ENCODE results near the gene AEBP2.
"Not testable (repeated sequence)": the region's sequence is repeated elsewhere in the genome, so short reads cannot be mapped to it uniquely, and the experiment has no call there.

The AEBP2 gene

DNA sequence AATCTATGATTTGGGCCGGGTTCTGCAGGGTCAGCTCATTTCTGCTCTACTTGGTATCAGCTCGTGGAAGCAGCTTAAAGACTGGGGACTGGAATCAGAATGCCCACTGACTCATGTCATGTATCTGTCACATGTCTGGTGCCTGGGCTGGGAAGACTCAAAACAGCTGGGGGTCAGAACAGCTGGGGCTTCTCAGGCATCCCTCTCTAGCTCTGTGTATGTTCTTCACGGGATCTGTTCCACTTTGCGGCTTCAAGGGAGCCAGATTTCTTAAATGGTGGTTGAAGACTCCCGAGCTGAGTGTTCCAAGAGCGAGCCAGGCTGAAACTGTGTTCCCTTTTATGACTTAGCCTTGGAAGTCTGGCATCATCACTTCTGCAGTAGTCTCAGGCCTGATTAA, 11.9 kb downstream of the AEBP2 start:
- in situ Hi-C loops (cut with MboI; ENCODE audit: low sequenced_read_pairs) = no loop called here

DNA sequence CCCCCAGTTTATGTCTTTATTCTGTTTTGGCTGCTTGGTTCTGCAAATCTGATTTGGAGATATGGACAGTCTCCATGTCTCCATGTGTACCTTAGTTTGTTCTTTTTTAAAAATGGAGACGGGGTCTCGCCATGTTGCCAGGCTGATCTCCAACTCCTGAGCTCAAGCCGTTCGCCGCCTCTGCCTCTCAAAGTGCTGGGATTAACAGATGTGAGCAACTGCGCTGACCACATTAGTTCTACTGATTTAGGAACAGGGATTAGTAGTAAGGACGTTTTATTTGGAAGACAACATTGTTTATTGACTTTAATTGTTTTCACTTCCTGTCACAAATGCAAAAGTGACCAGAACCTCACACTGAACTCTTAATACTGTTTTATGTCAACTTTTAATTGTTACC, 14.7 kb downstream of the AEBP2 start:
- in situ Hi-C loops (cut with MboI; ENCODE audit: low sequenced_read_pairs) = no loop called here

DNA sequence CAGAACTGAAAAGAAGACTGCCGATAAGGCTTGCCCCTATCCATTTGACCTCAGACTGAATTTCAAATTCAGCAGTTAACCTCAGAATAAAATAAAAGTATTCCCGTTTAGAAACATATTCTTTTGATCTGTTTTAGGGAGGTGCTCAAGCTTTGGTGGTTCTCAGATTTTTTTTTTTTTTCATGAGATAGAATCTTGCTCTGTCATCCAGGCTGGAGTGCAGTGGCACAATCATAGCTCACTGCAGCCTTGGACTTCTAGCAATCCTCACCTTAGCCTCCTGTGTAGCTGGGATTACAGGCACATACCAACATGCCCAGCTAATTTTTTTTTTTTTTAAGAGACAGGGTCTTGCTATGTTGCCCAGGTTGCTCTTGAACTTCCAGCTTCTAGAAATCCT, 15.5 kb downstream of the AEBP2 start:
- in situ Hi-C loops (cut with MboI; ENCODE audit: low sequenced_read_pairs) = no loop called here

DNA sequence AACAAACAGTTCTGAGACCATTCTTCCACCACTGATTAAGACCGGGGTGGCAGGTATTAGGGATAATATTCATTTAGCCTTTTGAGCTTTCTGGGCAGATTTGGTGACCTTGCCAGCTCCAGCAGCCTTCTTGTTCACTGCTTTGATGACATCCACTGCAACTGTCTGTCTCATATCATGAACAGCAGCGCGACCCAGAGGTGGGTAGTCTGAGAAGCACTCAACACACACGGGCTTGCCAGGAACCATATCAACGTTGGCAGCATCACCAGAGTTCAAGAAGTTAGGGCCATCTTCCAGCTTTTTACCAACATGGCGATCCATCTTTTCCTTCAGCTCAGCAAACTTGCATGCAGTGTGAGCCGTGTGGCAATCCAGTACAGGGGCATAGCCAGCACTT, 16.9 kb downstream of the AEBP2 start:
- in situ Hi-C loops (cut with MboI; ENCODE audit: low sequenced_read_pairs) = no loop called here

DNA sequence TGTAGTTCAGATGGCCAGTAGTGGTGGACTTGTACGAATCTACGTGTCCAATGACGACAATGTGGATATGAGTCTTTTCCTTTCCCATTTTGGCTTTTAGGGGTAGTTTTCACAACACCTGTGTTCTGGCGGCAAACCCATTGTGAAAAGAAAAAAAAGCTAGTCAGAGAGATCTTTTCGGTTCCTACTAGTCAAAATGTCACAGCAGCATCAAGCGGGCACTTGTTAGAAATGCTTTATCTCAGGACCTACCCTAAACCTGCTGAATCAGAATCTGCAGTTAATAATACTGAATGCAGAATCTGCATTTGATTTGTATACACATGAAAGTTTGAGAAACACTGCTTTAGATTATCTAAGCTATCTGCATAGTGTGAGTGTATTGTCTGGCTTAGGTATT, 18.3 kb downstream of the AEBP2 start:
- in situ Hi-C loops (cut with MboI; ENCODE audit: low sequenced_read_pairs) = no loop called here

DNA sequence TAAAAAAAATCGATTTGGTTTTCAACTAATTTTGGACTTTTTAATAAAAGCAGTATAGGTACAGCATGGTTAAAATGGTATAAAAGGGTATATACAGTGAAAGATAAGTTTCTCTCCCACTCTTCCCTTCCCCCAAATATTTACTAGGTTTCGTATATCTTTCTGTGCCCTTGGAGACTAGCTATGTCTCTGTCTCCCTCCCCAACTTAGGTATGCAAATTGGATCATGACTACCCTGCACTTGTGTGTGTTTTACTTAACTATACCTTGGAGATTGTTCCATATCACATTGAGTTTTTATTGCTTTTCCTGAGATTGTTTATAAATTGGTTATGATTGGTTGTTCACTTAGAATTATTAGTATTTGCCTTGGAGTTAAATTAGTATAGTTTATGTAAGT, 19.4 kb downstream of the AEBP2 start:
- in situ Hi-C loops (cut with MboI; ENCODE audit: low sequenced_read_pairs) = no loop called here

DNA sequence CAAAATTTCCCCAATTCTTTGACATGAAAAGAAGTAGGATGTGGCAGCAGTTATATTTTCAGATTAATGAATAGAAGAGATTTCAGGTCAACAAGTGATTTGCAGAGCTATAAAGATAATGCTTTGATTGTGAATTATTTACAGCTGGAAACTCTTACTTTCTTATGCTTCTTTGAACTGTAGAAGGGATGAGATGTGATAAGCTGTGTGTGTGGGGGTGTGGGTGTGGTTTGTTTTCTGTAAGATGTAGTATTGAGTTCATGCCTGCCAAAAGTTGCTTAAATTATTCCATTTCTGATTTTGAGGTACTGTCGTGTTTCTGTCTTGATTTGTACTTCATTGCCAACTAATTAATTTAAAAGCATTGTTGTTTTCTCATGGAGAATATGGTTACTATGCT, 22.7 kb downstream of the AEBP2 start:
- in situ Hi-C loops (cut with MboI; ENCODE audit: low sequenced_read_pairs) = no loop called here

DNA sequence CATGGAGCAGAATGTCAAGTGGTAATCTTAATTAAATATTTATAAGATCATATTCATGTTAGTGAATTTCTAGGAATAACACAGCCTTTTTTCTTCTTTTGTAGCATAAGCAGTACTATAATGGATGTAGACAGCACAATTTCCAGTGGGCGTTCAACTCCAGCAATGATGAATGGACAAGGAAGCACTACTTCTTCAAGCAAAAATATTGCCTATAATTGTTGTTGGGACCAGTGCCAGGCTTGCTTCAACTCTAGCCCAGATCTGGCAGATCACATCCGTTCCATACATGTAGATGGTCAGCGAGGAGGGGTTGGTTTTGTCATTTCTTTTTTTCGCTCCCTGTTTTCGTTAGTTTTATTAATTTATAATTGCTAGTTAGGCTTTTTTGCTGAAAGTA, 23.1 kb downstream of the AEBP2 start:
- in situ Hi-C loops (cut with MboI; ENCODE audit: low sequenced_read_pairs) = no loop called here

DNA sequence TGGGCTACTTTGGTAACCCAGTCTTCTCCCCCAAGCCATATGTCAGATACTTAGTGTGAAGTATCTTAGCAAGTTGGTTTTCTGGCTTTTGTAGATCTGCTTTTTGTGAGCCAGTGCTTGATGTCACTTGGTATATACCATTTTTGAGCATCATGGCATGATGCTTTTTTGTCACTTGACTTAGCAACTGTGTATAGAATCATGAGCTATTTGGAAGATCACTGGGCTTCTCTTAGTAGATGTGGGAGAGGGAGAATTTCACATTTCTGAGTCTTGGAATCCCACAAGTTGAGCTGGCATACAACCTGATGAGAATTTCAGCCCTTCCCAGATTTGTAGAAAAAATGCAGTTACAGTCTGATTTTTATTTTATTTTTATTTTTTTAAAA, 24.9 kb downstream of the AEBP2 start:
- in situ Hi-C loops (cut with MboI; ENCODE audit: low sequenced_read_pairs) = no loop called here

DNA sequence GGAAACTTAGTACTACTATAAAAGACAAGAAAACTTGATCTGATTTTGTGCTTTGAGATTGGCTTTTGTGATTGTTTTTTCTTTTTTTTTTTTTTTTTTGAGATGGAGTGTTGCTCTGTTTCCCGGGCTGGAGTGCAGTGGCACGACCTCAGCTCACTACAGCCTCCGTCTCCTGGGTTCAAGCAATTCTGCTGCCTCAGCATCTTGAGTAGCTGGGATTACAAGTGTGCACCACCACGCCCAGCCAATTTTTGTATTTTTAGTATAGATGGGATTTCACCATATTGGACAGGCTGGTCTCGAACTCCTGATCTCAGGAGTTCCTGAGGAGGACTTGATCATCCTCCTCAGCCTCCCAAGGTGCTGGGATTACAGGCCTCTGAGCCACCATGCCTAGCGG, 26.4 kb downstream of the AEBP2 start:
- in situ Hi-C loops (cut with MboI; ENCODE audit: low sequenced_read_pairs) = no loop called here

DNA sequence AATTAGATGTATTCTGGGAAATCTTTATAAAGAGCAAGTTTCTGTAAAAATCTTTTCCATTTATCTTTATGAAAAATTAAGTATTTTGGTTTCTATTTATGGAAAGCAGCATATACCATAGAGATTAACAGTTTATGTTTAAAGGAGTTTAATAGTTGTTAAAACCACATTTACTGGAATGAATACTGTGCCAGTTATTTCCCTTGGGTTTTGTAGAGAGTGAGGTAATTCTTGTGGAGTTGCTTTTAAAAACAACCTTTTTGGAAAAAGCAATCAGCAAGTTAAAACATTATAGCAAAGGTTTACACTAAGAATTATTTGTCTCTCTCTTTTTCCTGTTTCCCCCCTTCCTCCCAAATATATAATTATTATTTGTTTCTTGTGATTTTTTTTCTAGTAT, 34.9 kb downstream of the AEBP2 start:
- in situ Hi-C loops (cut with MboI; ENCODE audit: low sequenced_read_pairs) = no loop called here

DNA sequence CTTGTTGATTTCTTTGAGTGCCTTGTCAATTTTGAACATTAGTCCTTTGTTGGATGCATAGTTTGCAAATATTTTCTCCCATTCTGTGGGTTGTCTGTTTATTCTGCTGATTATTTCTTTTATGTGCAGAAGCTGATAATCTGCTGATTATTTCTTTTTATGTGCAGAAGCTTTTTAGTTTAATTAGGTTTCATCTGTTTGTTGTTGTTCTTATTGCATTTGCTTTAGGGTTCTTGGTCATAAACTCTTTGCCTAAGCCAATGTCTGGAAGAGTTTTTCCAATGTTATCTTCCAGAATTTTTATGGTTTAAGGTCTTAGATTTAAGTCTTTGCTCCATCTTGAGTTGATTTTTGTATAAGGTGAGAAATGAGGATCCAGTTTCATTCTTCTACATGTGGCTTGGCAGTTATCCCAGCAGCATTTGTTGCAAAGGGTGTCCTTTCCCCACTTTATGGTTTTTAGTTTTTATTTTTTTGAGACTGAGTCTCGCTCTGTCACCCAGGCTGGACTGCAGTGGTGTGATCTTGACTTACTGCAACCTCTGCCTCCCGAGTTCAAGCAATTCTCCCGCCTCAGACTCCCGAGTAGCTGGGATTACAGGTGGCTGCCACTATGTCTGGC, 36.7 kb downstream of the AEBP2 start:
- in situ Hi-C loops (cut with MboI; ENCODE audit: low sequenced_read_pairs) = not testable (repeated sequence)

DNA sequence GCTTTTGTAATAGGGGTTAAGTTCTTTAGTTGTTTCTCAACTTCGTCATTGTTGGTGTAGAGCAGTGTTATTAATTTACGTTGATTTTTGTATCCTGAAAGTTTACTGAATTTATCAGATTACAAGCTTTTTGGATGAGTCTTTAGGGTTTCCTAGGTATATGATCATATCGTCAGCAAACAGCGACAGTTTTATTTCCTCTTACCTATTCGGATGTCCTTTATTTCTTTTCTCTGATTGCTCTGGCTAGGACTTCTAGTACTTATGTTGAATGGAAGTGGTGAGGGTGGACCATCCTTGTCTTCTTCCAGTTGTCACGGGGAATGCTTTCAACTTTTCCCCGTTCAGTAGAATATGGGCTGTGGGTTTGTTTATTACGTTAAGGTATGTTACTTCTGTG, 37.8 kb downstream of the AEBP2 start:
- in situ Hi-C loops (cut with MboI; ENCODE audit: low sequenced_read_pairs) = no loop called here

DNA sequence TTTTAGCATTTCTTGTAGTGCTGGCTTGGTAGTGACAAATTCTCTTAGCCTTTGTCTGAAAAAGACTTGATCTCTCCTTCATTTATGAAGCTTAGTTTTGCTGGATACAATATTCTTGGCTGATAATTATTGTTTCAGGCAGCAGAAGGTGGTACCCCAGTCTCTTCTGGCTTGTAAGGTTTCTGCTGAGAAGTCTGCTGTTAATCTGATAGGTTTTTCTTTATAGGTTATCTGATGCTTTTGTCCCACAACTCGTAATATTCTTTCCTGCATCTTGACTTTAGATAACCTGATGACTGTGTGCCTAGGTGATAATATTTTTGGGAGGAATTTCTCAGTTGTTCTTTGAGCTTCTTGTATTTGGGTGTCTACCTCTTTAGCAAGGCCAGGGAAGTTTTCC, 41.2 kb downstream of the AEBP2 start:
- in situ Hi-C loops (cut with MboI; ENCODE audit: low sequenced_read_pairs) = no loop called here

DNA sequence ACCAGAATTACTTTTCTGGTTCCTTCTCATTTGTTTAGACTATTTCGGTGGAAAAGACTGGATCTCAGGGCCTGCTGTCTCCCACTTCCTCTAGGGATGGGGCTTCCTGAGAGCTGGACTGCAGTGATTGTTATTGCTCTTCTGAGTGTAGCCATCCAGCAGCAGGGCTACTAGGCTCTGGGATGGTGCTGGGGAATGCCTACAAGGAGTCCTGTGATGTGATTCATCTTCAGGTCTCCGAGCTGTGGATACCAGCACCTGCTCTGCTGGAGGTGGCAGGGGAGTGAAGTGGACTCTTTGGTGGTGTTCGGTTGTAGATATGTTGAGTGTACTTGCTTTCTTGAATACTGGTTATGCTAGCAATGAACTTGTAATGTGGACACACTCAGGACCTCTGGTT, 42.7 kb downstream of the AEBP2 start:
- in situ Hi-C loops (cut with MboI; ENCODE audit: low sequenced_read_pairs) = no loop called here

DNA sequence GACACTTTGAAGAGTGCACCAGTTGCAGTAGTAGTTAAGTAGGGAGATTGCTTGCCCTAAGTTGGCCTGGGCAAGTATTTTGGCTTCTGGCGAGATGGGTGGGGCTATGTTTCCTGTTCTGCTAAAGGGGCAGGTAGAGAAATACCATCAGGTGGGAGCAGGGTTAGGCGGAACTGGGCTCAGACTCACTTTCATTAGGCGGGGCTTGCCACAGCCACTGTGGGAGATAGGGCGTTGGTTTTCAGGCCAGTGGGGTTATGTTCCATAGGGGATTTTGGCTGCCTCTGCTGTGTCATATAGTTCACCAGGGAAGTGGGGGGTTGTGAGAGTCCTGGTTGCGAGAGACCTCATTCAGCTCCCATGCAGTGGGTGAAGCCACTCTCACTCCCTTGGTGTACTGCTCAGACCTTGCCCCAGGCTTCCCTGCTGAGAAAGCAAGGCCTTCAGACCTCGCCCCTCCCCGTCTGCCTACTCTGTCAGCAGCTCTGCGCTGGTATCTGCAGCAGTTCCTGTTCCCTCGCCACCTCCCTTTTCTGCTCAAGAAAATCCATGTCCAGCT, 43.3 kb downstream of the AEBP2 start:
- in situ Hi-C loops (cut with MboI; ENCODE audit: low sequenced_read_pairs) = no loop called here

DNA sequence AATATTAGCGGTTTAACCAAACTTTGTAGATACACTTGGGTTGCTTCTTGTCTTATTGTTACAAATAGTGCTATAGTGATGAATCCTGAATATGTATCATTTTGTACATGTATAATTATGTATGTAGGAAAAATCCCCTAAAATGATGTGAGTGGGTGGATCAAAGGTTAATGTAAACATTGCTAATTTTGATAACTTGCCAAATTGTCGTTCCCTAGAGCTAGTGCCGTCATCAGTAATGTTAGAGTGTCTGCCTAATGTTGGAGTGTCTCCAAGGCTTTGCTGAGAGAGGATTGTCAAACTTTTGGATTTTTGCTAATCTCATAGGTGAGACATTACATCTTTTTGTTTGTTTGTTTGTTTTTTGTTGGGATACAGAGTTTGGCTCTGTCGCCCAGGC, 44.4 kb downstream of the AEBP2 start:
- in situ Hi-C loops (cut with MboI; ENCODE audit: low sequenced_read_pairs) = no loop called here

DNA sequence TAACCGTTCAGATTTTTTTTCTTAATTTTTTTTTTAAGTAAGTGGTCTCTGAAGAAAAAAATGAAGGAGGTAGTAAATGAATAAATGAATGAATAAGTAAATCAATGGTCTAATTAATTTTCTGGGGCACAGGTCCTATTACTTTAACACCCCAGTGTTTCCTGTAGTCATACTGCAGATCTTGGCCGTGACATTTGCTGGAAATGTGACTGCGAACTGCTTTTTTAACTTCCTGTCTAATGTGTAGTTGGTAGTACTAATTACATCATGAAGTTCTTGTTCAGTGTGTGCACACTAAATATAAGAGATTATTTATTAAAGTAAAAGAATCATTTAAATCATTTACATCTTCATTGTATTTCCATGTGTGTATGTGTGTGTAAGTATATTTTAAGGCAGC, 45.4 kb downstream of the AEBP2 start:
- in situ Hi-C loops (cut with MboI; ENCODE audit: low sequenced_read_pairs) = no loop called here

DNA sequence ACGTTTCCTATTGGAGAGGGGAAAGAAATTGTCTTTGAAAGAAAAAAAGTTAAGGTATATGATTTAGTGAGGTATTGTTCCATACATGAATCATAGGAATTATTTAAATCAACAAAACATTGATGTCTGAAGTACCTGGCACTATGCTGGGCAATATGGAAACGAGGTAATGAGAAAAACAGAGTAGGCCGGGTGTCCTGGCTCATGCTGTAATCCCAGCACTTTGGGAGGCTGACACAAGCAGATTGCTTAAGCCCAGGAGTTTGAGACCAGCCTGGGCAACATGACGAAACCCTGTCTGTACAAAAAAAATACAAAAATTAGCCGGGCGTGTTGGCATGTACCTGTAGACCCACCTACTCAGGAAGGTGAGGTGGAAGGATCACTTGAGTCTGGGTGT, 45.9 kb downstream of the AEBP2 start:
- in situ Hi-C loops (cut with MboI; ENCODE audit: low sequenced_read_pairs) = no loop called here

DNA sequence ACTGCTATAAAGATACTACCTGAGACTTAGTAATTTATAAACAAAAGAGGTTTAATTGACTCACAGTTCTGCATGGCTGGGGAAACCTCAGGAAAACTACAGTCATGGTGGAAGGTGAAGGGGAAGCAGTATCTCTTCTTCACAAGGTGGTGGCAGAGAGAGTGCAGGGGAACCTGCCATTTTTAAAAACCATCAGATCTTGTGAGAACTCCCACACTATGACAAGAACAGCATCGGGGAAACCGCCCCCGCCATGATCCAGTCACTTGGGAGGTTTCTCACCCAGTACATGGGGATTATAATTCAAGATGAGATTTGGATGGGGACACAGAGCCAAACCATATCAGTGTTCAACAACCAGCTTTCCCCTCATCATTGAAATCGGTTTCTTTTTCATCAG, 49.9 kb downstream of the AEBP2 start:
- in situ Hi-C loops (cut with MboI; ENCODE audit: low sequenced_read_pairs) = no loop called here

DNA sequence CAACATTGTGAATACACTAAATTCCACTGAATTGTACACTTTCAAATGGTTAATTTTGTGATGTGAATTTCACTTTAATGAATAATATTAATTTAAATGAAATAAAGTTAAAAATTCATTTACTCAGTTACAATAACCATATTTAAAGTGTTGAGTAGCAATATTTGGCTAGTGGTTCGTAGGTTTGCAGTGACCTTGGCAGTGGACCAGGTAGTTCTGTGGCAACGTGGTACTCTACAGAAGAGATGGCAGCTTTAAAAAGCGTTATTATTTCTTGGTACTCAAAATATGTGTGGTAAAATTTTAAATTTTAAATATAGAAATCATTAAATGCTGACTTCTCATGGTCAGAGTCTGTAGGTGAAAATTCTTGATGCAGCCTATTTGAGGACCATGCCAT, 51.6 kb downstream of the AEBP2 start:
- in situ Hi-C loops (cut with MboI; ENCODE audit: low sequenced_read_pairs) = no loop called here

DNA sequence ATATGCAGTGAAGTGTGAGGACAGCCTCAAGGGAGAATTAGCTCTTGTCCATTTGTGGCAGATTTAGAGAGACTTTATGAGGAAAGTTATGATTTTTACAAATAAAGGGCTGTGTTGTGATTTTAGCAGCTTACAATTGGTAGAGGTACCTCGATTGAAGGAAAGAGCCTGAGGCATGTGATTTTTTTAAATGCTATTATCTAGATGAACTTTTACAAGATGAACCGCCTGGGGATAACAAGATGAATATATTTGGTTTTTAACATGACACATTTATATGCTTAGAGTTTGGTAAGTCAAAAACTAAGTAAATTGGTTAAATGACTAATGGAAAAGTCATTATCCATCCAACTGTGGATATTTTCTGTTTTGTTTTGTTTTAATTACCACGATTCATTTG, 52.6 kb downstream of the AEBP2 start:
- in situ Hi-C loops (cut with MboI; ENCODE audit: low sequenced_read_pairs) = no loop called here

DNA sequence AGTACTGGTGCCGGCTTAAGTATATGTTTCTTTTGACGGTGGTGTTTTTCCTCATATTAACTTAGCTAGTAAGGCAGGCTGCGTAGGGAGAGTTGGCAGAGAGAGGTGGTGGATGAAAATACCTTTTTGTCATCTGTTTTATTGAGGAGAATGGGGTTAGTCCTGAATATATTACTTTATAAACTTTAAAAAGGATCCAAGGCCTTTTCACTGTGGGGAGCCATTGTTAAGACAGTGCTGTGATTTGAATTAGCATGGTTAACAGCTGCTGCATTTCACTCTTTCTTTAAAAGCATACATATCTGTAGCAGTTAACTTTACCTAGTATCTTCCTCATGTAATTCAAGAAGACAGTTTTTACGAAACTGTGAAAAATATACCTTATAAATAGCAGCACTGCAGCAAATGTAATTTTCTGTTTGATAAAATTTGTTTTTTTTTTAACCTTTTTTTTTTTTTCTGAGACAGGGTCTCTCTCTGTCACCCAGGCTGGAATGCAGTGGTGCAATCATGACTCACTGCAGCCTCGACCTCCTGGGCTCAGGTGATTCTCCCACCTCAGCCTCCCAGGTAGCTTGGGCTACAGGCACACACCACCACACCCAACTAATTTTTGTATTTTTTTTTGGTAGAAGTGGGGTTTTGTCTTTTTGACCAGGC, 57.1 kb downstream of the AEBP2 start:
- in situ Hi-C loops (cut with MboI; ENCODE audit: low sequenced_read_pairs) = no loop called here

All from HL-60/S4 treated with phorbol 12-myristate 13-acetate at 8.2 ng/mL for 4 days and 3 days (cell line).